Trophoblast cell (in vitro differentiated cells and primary cell): Measurements from ENCODE around the gene ACTR5.

ENCODE experiments used
- DNase-seq, 2 donors: peaks; one replicate each; pipeline ENCODE4 v3.0.0-alpha.2; 2016
- H2AFZ ChIP-seq: 2 replicates; pipeline ENCODE4 v1.6.1; 2013; ENCODE audit warnings: low read length, moderate library complexity, mild to moderate bottlenecking; ENCODE audit not compliant: insufficient read depth, poor library complexity
- H2AK5ac ChIP-seq: 2 replicates; pipeline ENCODE4 v1.6.1; 2013; ENCODE audit warnings: mild to moderate bottlenecking, low read length
- H2BK120ac ChIP-seq: 2 replicates; pipeline ENCODE4 v1.6.1; 2013; ENCODE audit warnings: low read length, mild to moderate bottlenecking, moderate library complexity; ENCODE audit not compliant: insufficient read depth, poor library complexity
- H2BK12ac ChIP-seq: 2 replicates; pipeline ENCODE4 v1.6.1; 2013; ENCODE audit warnings: mild to moderate bottlenecking, low read length, moderate library complexity
- H2BK5ac ChIP-seq: 2 replicates; pipeline ENCODE4 v1.6.1; 2013; ENCODE audit warnings: low read length, low read depth, moderate library complexity, mild to moderate bottlenecking; ENCODE audit not compliant: poor library complexity
- H3K14ac ChIP-seq: 2 replicates; pipeline ENCODE4 v1.6.1; 2013; ENCODE audit warnings: mild to moderate bottlenecking, low read length
- H3K18ac ChIP-seq: 2 replicates; pipeline ENCODE4 v1.6.1; 2013; ENCODE audit warnings: mild to moderate bottlenecking, low read length
- H3K23ac ChIP-seq: 2 replicates; pipeline ENCODE4 v1.6.1; 2013; ENCODE audit warnings: low read length
- H3K27ac ChIP-seq: 2 replicates; pipeline ENCODE4 v1.5.1; 2013; ENCODE audit warnings: low read depth, mild to moderate bottlenecking, inconsistent platforms, low read length, moderate library complexity
- H3K27me3 ChIP-seq: 2 replicates; pipeline ENCODE4 v1.6.1; 2013; ENCODE audit warnings: inconsistent platforms, mild to moderate bottlenecking, low read length, moderate library complexity; ENCODE audit not compliant: insufficient read depth
- H3K36me3 ChIP-seq, 2 experiments: 1 replicate in 1 of 2; 2 replicates in 1 of 2; pipeline ENCODE4 v1.6.1; 2013; ENCODE audit warnings: low read length in 2 of 2, mild to moderate bottlenecking in 2 of 2, moderate library complexity in 1 of 2; ENCODE audit not compliant: insufficient read depth in 2 of 2, control insufficient read depth in 1 of 2
- H3K4ac ChIP-seq: 2 replicates; pipeline ENCODE4 v1.6.1; 2013; ENCODE audit warnings: low read depth, mild to moderate bottlenecking, low read length, moderate library complexity
- H3K4me1 ChIP-seq, 2 experiments: 1 replicate in 1 of 2; 2 replicates in 1 of 2; pipeline ENCODE4 v1.6.1; 2013; ENCODE audit warnings: low read length in 2 of 2, mild to moderate bottlenecking in 2 of 2, moderate library complexity in 1 of 2; ENCODE audit not compliant: insufficient read depth in 2 of 2, control insufficient read depth in 1 of 2
- H3K4me2 ChIP-seq: 2 replicates; pipeline ENCODE4 v1.6.1; 2013; ENCODE audit warnings: inconsistent platforms, mild to moderate bottlenecking, low read length, moderate library complexity
- H3K4me3 ChIP-seq: 2 replicates; pipeline ENCODE4 v1.5.1; 2013; ENCODE audit warnings: mild to moderate bottlenecking, low read depth, low read length, inconsistent platforms
- H3K79me1 ChIP-seq: one replicate; pipeline ENCODE4 v1.6.1; 2013; ENCODE audit warnings: low read length
- H3K79me2 ChIP-seq: 2 replicates; pipeline ENCODE4 v1.6.1; 2013; ENCODE audit warnings: low read length, mild to moderate bottlenecking; ENCODE audit not compliant: control insufficient read depth, insufficient read depth, poor library complexity
- H3K9ac ChIP-seq: 2 replicates; pipeline ENCODE4 v1.6.1; 2013; ENCODE audit warnings: mild to moderate bottlenecking, low read length
- H3K9me3 ChIP-seq: 2 replicates; pipeline ENCODE4 v1.6.1; 2013; ENCODE audit warnings: low read depth, mild to moderate bottlenecking, control low read depth, inconsistent platforms, low read length; ENCODE audit not compliant: insufficient read depth
- H4K12ac ChIP-seq: 2 replicates; pipeline ENCODE4 v1.6.1; 2013; ENCODE audit warnings: low read depth, mild to moderate bottlenecking, low read length, moderate library complexity
- H4K8ac ChIP-seq: 2 replicates; pipeline ENCODE4 v1.6.1; 2013; ENCODE audit warnings: low read depth, mild to moderate bottlenecking, low read length, moderate library complexity
- H4K91ac ChIP-seq: one replicate; pipeline ENCODE4 v1.6.1; 2013; ENCODE audit warnings: low read depth, mild to moderate bottlenecking, low read length, moderate library complexity
- WGBS: extraction: QIAGEN DNeasy Blood & Tissue Kit; methylation state at CpG from one replicate; pipeline ENCODE4 v1.1.7; 2013; ENCODE audit warnings: missing lambda C conversion rate; ENCODE audit not compliant: insufficient read length, insufficient coverage; ENCODE audit errors: extremely low coverage; 5-methylcytosine and 5-hydroxymethylcytosine counted together

The ACTR5 gene

DNA sequence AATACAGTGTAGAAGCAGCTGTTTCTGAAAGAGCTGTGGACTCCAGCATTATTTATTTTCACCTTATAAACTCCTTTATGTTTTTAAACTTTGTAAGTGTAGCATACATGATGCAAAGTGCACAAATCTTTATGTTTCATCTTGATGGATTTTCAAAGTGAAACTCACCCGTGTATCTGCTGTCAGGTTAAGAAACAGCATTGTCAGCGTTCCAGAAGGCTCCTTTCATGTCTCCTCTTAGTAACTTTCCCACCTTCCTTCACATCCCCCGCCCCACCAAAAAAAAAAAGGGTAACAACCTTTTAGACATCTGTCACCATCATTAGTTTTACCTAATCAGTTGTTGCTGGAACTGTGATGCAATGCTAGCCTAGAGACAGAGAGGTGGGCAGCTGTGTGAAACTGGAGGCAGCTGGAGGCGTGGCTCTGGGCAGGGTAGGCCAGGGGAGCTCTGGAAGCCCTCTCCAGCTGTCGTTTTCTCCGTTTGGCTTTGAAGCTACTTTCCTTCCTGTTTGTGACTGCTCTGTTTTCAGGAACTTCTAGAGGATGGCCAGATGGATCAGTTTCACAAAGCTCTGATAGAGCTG is 7.2 kb downstream of the ACTR5 start:
- no CpG with 5 or more reads among the region's 6 CpGs for WGBS

DNA sequence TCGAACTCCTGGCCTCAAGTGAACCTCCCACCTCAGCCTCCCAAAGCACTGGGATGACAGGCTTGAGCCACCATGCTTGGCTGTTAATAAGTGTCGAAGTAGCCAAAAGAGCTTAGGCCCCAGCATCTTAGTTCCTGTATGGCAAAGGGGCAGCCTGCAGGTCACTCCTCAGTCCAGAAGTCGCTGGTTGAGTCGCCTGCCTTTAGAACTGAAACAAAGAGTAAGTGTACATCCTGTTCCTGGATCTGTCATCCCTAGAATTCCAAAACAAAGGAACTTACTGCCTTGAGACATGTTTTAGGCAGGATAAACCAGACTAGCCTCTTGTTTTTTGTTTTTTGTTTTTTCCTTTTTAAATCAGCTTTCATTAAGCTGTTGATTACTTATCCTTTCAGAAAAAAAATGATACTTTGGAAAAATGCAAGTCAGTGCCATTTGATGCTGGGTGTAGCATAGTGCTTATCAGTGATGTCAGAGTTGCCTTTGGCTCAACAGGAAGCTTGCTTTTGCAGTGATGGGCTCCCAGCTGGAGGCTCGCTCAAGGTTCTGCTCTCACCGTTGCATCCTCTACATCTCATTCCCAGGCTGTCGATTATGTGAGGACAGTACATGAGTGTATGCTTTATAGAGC is 9.0 kb downstream of the ACTR5 start:
- Histone ChIP-seq H3K14ac (no peak overlapping the region), H2AK5ac (no peak overlapping the region), H3K27me3 (no peaks in the 10 kb centered on the region), H4K8ac (no peak overlapping the region), H3K18ac (no peak overlapping the region), H3K79me2 (no peaks in the 10 kb centered on the region), H3K36me3 (peaks cover 6 to 25% of the 10 kb centered on the region in 2 experiments), H3K9me3 (no peaks in the 10 kb centered on the region), H3K9ac (no peak overlapping the region), H3K27ac (no peak overlapping the region), H4K91ac (no peak overlapping the region), H4K12ac (no peak overlapping the region), H3K79me1 (no peaks in the 10 kb centered on the region), H3K4me2 (no peak overlapping the region), H3K4ac (no peak overlapping the region), H2AFZ (no peak overlapping the region), H2BK5ac (no peak overlapping the region), H2BK12ac (no peak overlapping the region), H3K4me1 (no peaks in the 10 kb centered on the region), H3K23ac (no peak overlapping the region), H3K4me3 (no peak overlapping the region), H2BK120ac (no peak overlapping the region)
- WGBS = no CpG with 5 or more reads among the region's 7 CpGs
- no peak for DNase-seq

More for the DNA sequence above, 7.2 kb downstream of the ACTR5 start:
- Histone ChIP-seq H3K9ac (no peak overlapping the region), H4K91ac (no peak overlapping the region), H3K27me3 (no peaks in the 10 kb centered on the region), H3K4ac (no peak overlapping the region), H3K9me3 (no peaks in the 10 kb centered on the region), H3K79me1 (no peaks in the 10 kb centered on the region), H3K4me1 (no peaks in the 10 kb centered on the region), H2BK120ac (no peak overlapping the region), H4K8ac (no peak overlapping the region), H3K36me3 (peaks cover 6 to 19% of the 10 kb centered on the region in 2 experiments), H2AFZ (no peak overlapping the region), H4K12ac (no peak overlapping the region), H3K27ac (no peak overlapping the region), H3K79me2 (no peaks in the 10 kb centered on the region), H3K18ac (no peak overlapping the region), H2AK5ac (no peak overlapping the region), H2BK5ac (no peak overlapping the region), H3K14ac (no peak overlapping the region), H3K4me2 (no peak overlapping the region), H3K4me3 (no peak overlapping the region), H3K23ac (no peak overlapping the region), H2BK12ac (no peak overlapping the region)
- DNase-seq = no peak

DNA sequence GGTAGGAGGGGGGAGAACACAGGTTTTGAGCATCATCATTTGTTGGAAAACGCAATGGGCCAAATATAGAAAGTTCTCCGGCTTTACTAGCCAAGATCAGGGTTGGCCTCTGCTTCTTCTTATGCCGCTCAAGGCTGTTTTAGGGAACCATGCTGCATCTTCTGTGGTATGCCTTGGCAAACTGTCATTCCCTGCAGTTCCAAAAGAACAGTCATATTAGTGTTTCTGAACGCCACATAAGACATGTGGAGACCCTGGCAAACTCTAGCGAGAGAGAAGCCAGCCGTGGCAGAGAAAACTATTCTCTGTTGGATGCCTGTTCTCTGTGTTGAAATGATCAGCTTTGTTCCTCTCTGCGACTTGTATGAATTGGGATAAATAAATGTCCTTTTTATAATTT is 10.8 kb downstream of the ACTR5 start:
- Histone ChIP-seq H3K18ac (no peak overlapping the region), H2BK5ac (no peak overlapping the region), H3K4ac (no peak overlapping the region), H2AK5ac (no peak overlapping the region), H3K9ac (no peak overlapping the region), H2BK12ac (no peak overlapping the region), H3K23ac (no peak overlapping the region), H3K27me3 (no peaks in the 10 kb centered on the region), H3K4me1 (no peaks in the 10 kb centered on the region), H4K91ac (no peak overlapping the region), H3K4me3 (no peak overlapping the region), H2AFZ (no peak overlapping the region), H3K36me3 (peaks cover 6 to 31% of the 10 kb centered on the region in 2 experiments), H2BK120ac (no peak overlapping the region), H3K14ac (no peak overlapping the region), H4K8ac (no peak overlapping the region), H3K79me2 (no peaks in the 10 kb centered on the region), H3K4me2 (no peak overlapping the region), H4K12ac (no peak overlapping the region), H3K9me3 (no peaks in the 10 kb centered on the region), H3K27ac (no peak overlapping the region), H3K79me1 (no peaks in the 10 kb centered on the region)
- no CpG with 5 or more reads among the region's 7 CpGs for WGBS
- no peak for DNase-seq

DNA sequence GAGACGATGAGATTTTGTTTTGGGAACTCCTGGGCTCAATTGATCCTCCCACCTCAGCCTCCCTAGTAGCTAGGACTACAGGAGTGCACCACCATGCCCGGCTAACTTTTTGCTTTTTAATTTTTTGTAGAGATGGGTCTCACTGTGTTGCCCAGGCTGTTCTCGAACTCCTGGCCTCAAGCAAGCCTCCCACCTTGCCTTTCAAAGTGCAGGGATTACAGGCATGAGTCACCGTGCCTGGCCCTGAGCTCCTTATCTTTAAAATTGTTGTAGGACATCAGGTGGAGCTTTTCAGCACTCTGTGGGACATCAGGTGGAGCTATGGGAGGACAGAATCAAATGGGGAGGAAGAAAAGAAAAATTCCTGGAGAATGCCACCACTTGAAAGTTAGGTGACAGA is 12.7 kb downstream of the ACTR5 start:
- no peak for DNase-seq
- H3K4ac ChIP-seq = no peak overlapping the region
- no peak overlapping the region for H2AFZ ChIP-seq
- H2BK5ac ChIP-seq = no peak overlapping the region
- H3K27me3 ChIP-seq = no peaks in the 10 kb centered on the region
- no peak overlapping the region for H3K23ac ChIP-seq
- no peak overlapping the region for H3K4me2 ChIP-seq
- no peak overlapping the region for H4K12ac ChIP-seq
- no peak overlapping the region for H4K8ac ChIP-seq
- no peak overlapping the region for H3K18ac ChIP-seq
- no peaks in the 10 kb centered on the region for H3K79me1 ChIP-seq
- H3K4me1 ChIP-seq = peaks cover 3 to 4% of the 10 kb centered on the region in 2 experiments
- no CpG with 5 or more reads among the region's 4 CpGs for WGBS
- no peaks in the 10 kb centered on the region for H3K9me3 ChIP-seq
- H3K27ac ChIP-seq = no peak overlapping the region
- peaks cover 3 to 27% of the 10 kb centered on the region in 2 experiments for H3K36me3 ChIP-seq
- no peak overlapping the region for H2AK5ac ChIP-seq
- H3K79me2 ChIP-seq = no peaks in the 10 kb centered on the region
- no peak overlapping the region for H3K9ac ChIP-seq
- no peak overlapping the region for H3K14ac ChIP-seq
- no peak overlapping the region for H4K91ac ChIP-seq
- no peak overlapping the region for H2BK120ac ChIP-seq
- no peak overlapping the region for H3K4me3 ChIP-seq
- no peak overlapping the region for H2BK12ac ChIP-seq
